Fibroblast of skin of right quadriceps (primary cell): ENCODE data around the gene ARHGAP25.

Experiments
- DNase-seq: peaks from one replicate; pipeline ENCODE4 v3.0.0-alpha.2; 2013

ARHGAP25 gene

GRCh38 chr2:68734688-68735525 lies at the start of gene ARHGAP25:
TSS of gene ARHGAP25 (plus strand) at chr2:68734811. CDS start at chr2:68735200, 389 bp downstream.
- DNase-seq: no peak

GRCh38 chr2:68686178-68686577 lies 48.4 kb upstream of the ARHGAP25 start:
- no peak for DNase-seq

GRCh38 chr2:68687018-68687417 lies 47.6 kb upstream of the ARHGAP25 start:
- DNase-seq: no peak

- DNase-seq: no peak
These were observed 44.8 kb upstream of the ARHGAP25 start for GRCh38 chr2:68689553-68690537.

GRCh38 chr2:68690851-68691250 lies 43.8 kb upstream of the ARHGAP25 start:
- DNase-seq: no peak

GRCh38 chr2:68692511-68692910 lies 42.1 kb upstream of the ARHGAP25 start:
- no peak for DNase-seq

GRCh38 chr2:68693951-68694350 lies 40.7 kb upstream of the ARHGAP25 start:
- no peak for DNase-seq

GRCh38 chr2:68695971-68696370 lies 38.6 kb upstream of the ARHGAP25 start:
- no peak for DNase-seq

- no peak for DNase-seq
These were observed 38.1 kb upstream of the ARHGAP25 start for GRCh38 chr2:68696554-68696953.

GRCh38 chr2:68698567-68699377 lies 35.8 kb upstream of the ARHGAP25 start:
- no peak for DNase-seq

GRCh38 chr2:68700560-68700959 lies 34.1 kb upstream of the ARHGAP25 start:
- DNase-seq: no peak

GRCh38 chr2:68706637-68707036 lies 28.0 kb upstream of the ARHGAP25 start:
- DNase-seq: no peak

GRCh38 chr2:68708629-68709028 lies 26.0 kb upstream of the ARHGAP25 start:
- no peak for DNase-seq

GRCh38 chr2:68709421-68709911 lies 25.1 kb upstream of the ARHGAP25 start:
- DNase-seq: peak; percentile 42

- DNase-seq: no peak
These were observed 24.3 kb upstream of the ARHGAP25 start for GRCh38 chr2:68710336-68710735.

- DNase-seq: no peak
These were observed 23.9 kb upstream of the ARHGAP25 start for GRCh38 chr2:68710756-68711155.

GRCh38 chr2:68714866-68715265 lies 19.7 kb upstream of the ARHGAP25 start:
- no peak for DNase-seq

GRCh38 chr2:68715353-68716041 lies 19.1 kb upstream of the ARHGAP25 start:
- peak; percentile 42 for DNase-seq

- DNase-seq: no peak
These were observed 17.9 kb upstream of the ARHGAP25 start for GRCh38 chr2:68716604-68717304.

GRCh38 chr2:68717305-68717661 lies 17.3 kb upstream of the ARHGAP25 start:
- no peak for DNase-seq

GRCh38 chr2:68719912-68720311 lies 14.7 kb upstream of the ARHGAP25 start:
- no peak for DNase-seq
